Prostate gland (tissue), 2 donors: ENCODE data around the gene IGSF8. TPM values are rescaled to one million over a fixed set of nuclear protein-coding genes. Genes with fewer than 3 reads are reported as not detected.

Source experiments
- DNase-seq: peaks from one replicate; pipeline ENCODE4 v3.0.0-alpha.2; 2019; ENCODE audit warnings: low spot score
- H3K27ac ChIP-seq, 2 donors: fragments of 200-600 bp; sonication (generic); 2 replicates each; pipeline ENCODE4 v1.5.1; 2017 to 2019
- H3K27me3 ChIP-seq: fragments of 200-600 bp; sonication (generic); replicated peaks from 2 replicates; pipeline ENCODE4 v1.5.1; 2019; ENCODE audit not compliant: insufficient read depth
- H3K36me3 ChIP-seq, 2 donors: fragments of 200-600 bp; sonication (generic); 1 replicate in 1 of 2; 2 replicates in 1 of 2; pipeline versions ENCODE4 v1.5.1 to v1.8.1; 2017 to 2019
- H3K4me1 ChIP-seq: fragments of 200-600 bp; sonication (generic); replicated peaks from 2 replicates; pipeline ENCODE4 v1.5.1; 2019
- H3K4me3 ChIP-seq, 2 donors: fragments of 200-600 bp; sonication (generic); 2 replicates each; pipeline ENCODE4 v1.5.1; 2017 to 2019
- H3K9me3 ChIP-seq: fragments of 200-600 bp; sonication (generic); 2 replicates; pipeline ENCODE4 v1.5.1; 2017
- POLR2A ChIP-seq: fragments of 450-650 bp; IDR thresholded peaks from one replicate; pipeline ENCODE4 v1.6.1; 2016; ENCODE audit warnings: antibody characterized with exemption, mild to moderate bottlenecking
- POLR2AphosphoS5 ChIP-seq: sonication (generic); formaldehyde crosslinking; IDR thresholded peaks from one replicate; pipeline ENCODE4 v1.6.1; 2017; ENCODE audit warnings: antibody characterized with exemption
- WGBS: methylation state at CpG from one replicate; pipeline ENCODE4 v1.1.5; 2018; 5-methylcytosine and 5-hydroxymethylcytosine counted together
- intact Hi-C: fragments of 100-400 bp; cut with DNase I; formaldehyde crosslinking; loops from one replicate; pipeline ENCODE4 v1.14.2; 2022
- total RNA-seq, 2 donors: library from RNA; depleted of rRNA; stranded (reverse); fragments of >200 nt; gene quantifications; one replicate each; pipeline ENCODE4 v1.1.0, GENCODE V29; 2016
- TF ChIP-seq, protein P1 (sequence below), 4 experiments: fragments of 200-600 bp in 2 of 4; fragments of 450-650 bp in 2 of 4; sonication (generic) in 2 of 4; IDR thresholded peaks; 1 replicate in 3 of 4; 2 replicates in 1 of 4; pipeline ENCODE4 v1.5.1; 2016 to 2019; ENCODE audit warnings: antibody characterized with exemption in 4 of 4, mild to moderate bottlenecking in 2 of 4, moderate library complexity in 2 of 4

The IGSF8 gene, protein sequence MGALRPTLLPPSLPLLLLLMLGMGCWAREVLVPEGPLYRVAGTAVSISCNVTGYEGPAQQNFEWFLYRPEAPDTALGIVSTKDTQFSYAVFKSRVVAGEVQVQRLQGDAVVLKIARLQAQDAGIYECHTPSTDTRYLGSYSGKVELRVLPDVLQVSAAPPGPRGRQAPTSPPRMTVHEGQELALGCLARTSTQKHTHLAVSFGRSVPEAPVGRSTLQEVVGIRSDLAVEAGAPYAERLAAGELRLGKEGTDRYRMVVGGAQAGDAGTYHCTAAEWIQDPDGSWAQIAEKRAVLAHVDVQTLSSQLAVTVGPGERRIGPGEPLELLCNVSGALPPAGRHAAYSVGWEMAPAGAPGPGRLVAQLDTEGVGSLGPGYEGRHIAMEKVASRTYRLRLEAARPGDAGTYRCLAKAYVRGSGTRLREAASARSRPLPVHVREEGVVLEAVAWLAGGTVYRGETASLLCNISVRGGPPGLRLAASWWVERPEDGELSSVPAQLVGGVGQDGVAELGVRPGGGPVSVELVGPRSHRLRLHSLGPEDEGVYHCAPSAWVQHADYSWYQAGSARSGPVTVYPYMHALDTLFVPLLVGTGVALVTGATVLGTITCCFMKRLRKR
- total RNA-seq: 100 to 1,000 TPM in 1 of 2 donors, 10 to 100 TPM in 1; 35.9 to 101 TPM

DNA sequence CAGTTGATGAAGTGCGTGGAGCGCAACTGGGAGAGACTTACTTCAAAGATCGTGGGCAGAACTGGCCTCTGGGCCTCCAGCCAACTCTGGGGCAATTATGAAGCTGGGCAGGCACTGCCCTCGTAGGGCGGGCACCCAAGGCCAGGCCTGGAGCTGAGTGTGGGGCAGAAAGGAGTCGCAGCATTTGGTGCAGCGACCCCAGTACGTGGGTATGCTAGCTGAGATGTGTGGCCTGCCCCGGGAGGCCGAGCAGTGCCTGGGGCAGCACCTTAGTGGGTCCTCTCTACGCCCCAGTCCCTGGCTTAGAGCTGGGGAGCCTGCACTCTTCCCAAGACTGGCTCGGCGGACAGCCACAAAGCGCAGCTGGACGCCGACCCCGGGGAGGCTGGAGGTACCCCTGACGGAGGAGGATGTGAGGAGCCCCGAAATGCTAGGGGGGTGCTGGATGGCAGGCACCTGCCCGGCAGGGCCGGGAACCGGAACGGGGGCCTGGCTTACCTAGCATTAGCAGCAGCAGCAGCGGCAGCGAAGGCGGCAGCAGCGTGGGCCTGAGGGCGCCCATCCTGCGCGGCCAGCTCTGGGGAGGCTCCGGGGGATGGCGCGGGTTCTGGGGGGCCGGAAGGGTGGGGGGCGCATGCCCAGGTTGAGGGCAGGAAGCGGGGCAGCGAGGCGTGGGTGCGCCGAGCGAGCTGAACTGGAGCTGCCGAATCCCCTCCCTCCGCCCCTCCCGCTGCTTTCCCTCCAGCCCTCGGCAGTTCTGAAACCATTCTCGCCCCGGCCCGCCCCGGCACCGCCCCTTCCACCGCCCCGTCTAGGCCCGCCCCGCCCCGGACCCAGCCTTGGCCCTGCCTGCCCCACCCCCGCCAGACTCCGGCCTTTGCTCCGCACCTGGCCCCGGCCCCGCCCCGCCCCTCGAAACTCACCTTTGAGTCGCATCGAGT, at the start of gene IGSF8:
IGSF8 (minus strand) TSS at position 709 of the 941 bp plus-strand sequence; CDS start at position 562, 147 bp downstream.
- Histone ChIP-seq H3K4me3 (peak within 1 kb of the TSS; percentile 66 to 95), H3K4me1 (peaks cover 12% of the 10 kb centered on the region), H3K27me3 (no peaks in the 10 kb centered on the region), H3K9me3 (no peaks in the 10 kb centered on the region), H3K27ac (peak within 1 kb of the TSS; percentile 87 to 97), H3K36me3 (no peaks in the 10 kb centered on the region)
- peak; percentile 32 for TF ChIP-seq POLR2AphosphoS5
- TF ChIP-seq, protein P1, sequence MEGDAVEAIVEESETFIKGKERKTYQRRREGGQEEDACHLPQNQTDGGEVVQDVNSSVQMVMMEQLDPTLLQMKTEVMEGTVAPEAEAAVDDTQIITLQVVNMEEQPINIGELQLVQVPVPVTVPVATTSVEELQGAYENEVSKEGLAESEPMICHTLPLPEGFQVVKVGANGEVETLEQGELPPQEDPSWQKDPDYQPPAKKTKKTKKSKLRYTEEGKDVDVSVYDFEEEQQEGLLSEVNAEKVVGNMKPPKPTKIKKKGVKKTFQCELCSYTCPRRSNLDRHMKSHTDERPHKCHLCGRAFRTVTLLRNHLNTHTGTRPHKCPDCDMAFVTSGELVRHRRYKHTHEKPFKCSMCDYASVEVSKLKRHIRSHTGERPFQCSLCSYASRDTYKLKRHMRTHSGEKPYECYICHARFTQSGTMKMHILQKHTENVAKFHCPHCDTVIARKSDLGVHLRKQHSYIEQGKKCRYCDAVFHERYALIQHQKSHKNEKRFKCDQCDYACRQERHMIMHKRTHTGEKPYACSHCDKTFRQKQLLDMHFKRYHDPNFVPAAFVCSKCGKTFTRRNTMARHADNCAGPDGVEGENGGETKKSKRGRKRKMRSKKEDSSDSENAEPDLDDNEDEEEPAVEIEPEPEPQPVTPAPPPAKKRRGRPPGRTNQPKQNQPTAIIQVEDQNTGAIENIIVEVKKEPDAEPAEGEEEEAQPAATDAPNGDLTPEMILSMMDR (IDR thresholded peaks at IDR 0.05): no peak
- peak; percentile 66 for TF ChIP-seq POLR2A
- intact Hi-C loops: no loop called here
- WGBS: 2% methylated on average over 30 of the region's 64 CpGs
- peak; percentile 90 for DNase-seq

DNA sequence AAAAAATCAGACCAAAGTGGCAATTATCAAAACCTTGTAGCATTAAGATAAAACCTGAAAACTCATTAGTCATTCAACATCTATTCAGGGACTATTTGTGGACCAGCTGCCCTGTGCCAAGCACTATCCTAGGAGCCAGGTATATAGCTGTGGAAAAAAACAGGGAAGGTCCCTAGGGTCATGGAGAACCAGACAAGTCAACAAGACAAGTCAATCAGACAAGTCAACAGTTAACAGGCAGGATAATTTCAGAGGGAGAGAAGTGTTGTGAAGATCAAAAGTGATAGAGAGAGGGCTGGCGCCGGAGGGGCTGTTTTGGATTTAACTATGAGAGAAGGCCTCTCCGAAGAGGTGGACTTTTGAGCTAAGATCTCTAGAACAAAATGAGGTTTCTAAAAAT, 49.7 kb upstream of the IGSF8 start:
- H3K9me3 ChIP-seq: no peaks in the 10 kb centered on the region
- no peaks in the 10 kb centered on the region for H3K4me1 ChIP-seq
- no peaks in the 10 kb centered on the region for H3K36me3 ChIP-seq
- intact Hi-C loops: no loop called here
- no peak overlapping the region for H3K4me3 ChIP-seq
- WGBS: 76% methylated on average over 3 of the region's 3 CpGs
- TF ChIP-seq, protein P1 (IDR thresholded peaks at IDR 0.05): no peak
- no peak for TF ChIP-seq POLR2A
- no peak for TF ChIP-seq POLR2AphosphoS5
- no peak overlapping the region for H3K27ac ChIP-seq
- DNase-seq: no peak
- no peaks in the 10 kb centered on the region for H3K27me3 ChIP-seq

DNA sequence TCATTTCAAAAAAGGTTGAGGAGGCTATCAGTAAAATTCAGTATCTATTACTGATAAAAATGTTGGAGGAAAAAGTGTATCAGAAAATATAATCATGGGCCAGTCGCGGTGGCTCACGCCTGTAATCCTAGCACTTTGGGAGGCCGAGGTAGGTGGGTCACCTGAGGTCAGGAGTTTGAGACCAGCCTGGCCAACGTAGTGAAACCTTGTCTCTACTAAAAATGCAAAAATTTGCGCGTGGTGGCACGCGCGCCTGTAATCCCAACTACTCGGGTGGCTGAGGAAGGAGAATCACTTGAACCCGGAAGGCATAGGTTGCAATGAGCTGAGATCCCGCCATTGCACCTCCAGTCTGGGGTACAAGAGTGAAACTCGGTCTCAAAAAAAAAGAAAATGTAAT, 47.7 kb upstream of the IGSF8 start:
- no peak for TF ChIP-seq POLR2A
- DNase-seq: no peak
- intact Hi-C loops: no loop called here
- 91% methylated on average over 14 of the region's 14 CpGs for WGBS
- Histone ChIP-seq H3K36me3 (no peaks in the 10 kb centered on the region), H3K4me1 (no peaks in the 10 kb centered on the region), H3K27ac (no peak overlapping the region), H3K4me3 (no peak overlapping the region), H3K9me3 (no peaks in the 10 kb centered on the region), H3K27me3 (no peaks in the 10 kb centered on the region)

DNA sequence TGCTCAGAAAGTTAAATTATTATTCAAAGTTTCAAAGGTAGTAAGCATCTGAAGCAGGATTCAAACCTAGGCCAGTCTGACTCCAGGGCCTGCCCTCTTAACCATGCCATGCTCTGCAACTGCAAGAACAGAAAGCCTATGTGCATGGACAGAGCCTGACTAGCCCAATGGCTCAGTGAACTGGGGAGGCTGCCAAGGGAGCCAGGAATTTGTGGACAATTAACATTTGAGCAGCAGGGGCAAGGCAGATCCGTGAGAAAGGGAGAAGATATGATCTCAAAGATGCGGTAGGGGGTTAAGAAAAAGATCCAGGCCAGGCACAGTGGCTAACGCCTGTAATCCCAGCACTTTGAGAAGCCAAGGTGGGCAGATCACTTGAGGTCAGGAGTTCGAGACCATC, 46.5 kb upstream of the IGSF8 start:
- H3K27me3 ChIP-seq: no peaks in the 10 kb centered on the region
- H3K4me1 ChIP-seq: no peaks in the 10 kb centered on the region
- DNase-seq: no peak
- H3K36me3 ChIP-seq: no peaks in the 10 kb centered on the region
- H3K27ac ChIP-seq: no peak overlapping the region
- H3K4me3 ChIP-seq: no peak overlapping the region
- no peaks in the 10 kb centered on the region for H3K9me3 ChIP-seq
- intact Hi-C loops: no loop called here
- TF ChIP-seq POLR2A (no peak), POLR2AphosphoS5 (no peak)
- TF ChIP-seq, protein P1 (IDR thresholded peaks at IDR 0.05): no peak
- 43% methylated on average over 4 of the region's 4 CpGs for WGBS

DNA sequence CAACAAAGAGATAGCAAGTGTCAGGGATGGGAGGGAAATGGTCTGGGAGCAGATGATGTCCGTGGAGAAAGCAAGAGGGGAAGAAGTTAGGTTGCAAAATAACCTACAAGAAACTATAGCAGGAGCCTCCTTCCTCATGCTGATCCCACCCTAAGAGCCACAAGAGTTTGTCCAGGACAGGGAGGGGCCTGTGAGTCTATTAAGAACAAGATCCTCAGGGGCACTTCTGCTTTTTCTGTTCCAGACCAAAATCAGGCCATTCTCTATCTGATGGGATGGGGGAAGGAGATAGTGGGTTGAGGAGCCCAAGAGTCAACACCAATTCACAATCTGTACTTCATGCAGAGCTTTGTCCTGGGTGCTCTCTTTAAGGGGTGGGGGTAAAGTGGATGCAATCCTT, 45.3 kb upstream of the IGSF8 start:
- H3K27ac ChIP-seq: no peak overlapping the region
- no peaks in the 10 kb centered on the region for H3K4me1 ChIP-seq
- 43% methylated on average over 1 of the region's 1 CpG for WGBS
- DNase-seq: no peak
- no peak overlapping the region for H3K4me3 ChIP-seq
- H3K36me3 ChIP-seq: no peaks in the 10 kb centered on the region
- intact Hi-C loops: no loop called here
- no peaks in the 10 kb centered on the region for H3K27me3 ChIP-seq
- H3K9me3 ChIP-seq: no peaks in the 10 kb centered on the region
- TF ChIP-seq POLR2AphosphoS5 (no peak), POLR2A (no peak)
- TF ChIP-seq, protein P1 (IDR thresholded peaks at IDR 0.05): no peak
